ES-I3 (cell line): ENCODE results near the gene RSRC1.

ENCODE experiments used
- H3K36me3 ChIP-seq: 2 replicates; pipeline ENCODE4 v1.6.1; 2013; ENCODE audit warnings: mild to moderate bottlenecking, low read length, control low read depth, moderate library complexity; ENCODE audit not compliant: insufficient read depth
- H3K4me1 ChIP-seq: 2 replicates; pipeline ENCODE4 v1.6.1; 2013; ENCODE audit warnings: mild to moderate bottlenecking, control low read depth, low read length; ENCODE audit not compliant: insufficient read depth
- H3K9ac ChIP-seq: 2 replicates; pipeline ENCODE4 v1.6.1; 2013; ENCODE audit warnings: low read depth, mild to moderate bottlenecking, low read length, moderate library complexity
- H3K9me3 ChIP-seq: 2 replicates; pipeline ENCODE4 v1.6.1; 2013; ENCODE audit warnings: mild to moderate bottlenecking, low read length, moderate library complexity; ENCODE audit not compliant: control insufficient read depth, insufficient read depth

RSRC1 gene

GRCh38 chr3:158095814-158096704, 13.8 kb upstream of the RSRC1 start:
- H3K9ac ChIP-seq = peak overlapping the region; percentile 46; the same call in 1 of the 2 replicates
- H3K9me3 ChIP-seq = no peaks in the 10 kb centered on the region
- H3K36me3 ChIP-seq = no peaks in the 10 kb centered on the region
- H3K4me1 ChIP-seq = no peaks in the 10 kb centered on the region; the same call in 1 of the 2 replicates

- no peaks in the 10 kb centered on the region; the same call in 1 of the 2 replicates for H3K4me1 ChIP-seq
- H3K36me3 ChIP-seq = no peaks in the 10 kb centered on the region
- peak overlapping the region; percentile 73; the same call in 1 of the 2 replicates for H3K9ac ChIP-seq
- H3K9me3 ChIP-seq = no peaks in the 10 kb centered on the region
Measured at GRCh38 chr3:158097081-158097592, 12.8 kb upstream of the RSRC1 start.

GRCh38 chr3:158097593-158098308, 12.1 kb upstream of the RSRC1 start:
- no peaks in the 10 kb centered on the region for H3K9me3 ChIP-seq
- peak overlapping the region; percentile 73 for H3K9ac ChIP-seq
- no peaks in the 10 kb centered on the region for H3K36me3 ChIP-seq
- no peaks in the 10 kb centered on the region; the same call in 1 of the 2 replicates for H3K4me1 ChIP-seq

GRCh38 chr3:158098309-158098639, 11.6 kb upstream of the RSRC1 start:
- no peak overlapping the region for H3K9ac ChIP-seq
- H3K36me3 ChIP-seq = no peaks in the 10 kb centered on the region
- H3K4me1 ChIP-seq = no peaks in the 10 kb centered on the region; the same call in 1 of the 2 replicates
- no peaks in the 10 kb centered on the region for H3K9me3 ChIP-seq

- Histone ChIP-seq H3K9ac (no peak overlapping the region), H3K36me3 (no peaks in the 10 kb centered on the region), H3K9me3 (no peaks in the 10 kb centered on the region), H3K4me1 (peaks cover 2% of the 10 kb centered on the region)
Measured at GRCh38 chr3:158098834-158099424, 11.0 kb upstream of the RSRC1 start.

GRCh38 chr3:158100681-158101080, 9.2 kb upstream of the RSRC1 start:
- Histone ChIP-seq H3K4me1 (peaks cover 2% of the 10 kb centered on the region), H3K9me3 (no peaks in the 10 kb centered on the region), H3K9ac (no peak overlapping the region), H3K36me3 (no peaks in the 10 kb centered on the region)

GRCh38 chr3:158101335-158102241, 8.3 kb upstream of the RSRC1 start:
- H3K9ac ChIP-seq = no peak overlapping the region
- no peaks in the 10 kb centered on the region for H3K9me3 ChIP-seq
- H3K4me1 ChIP-seq = peaks cover 2% of the 10 kb centered on the region
- no peaks in the 10 kb centered on the region for H3K36me3 ChIP-seq

- peaks cover 2% of the 10 kb centered on the region for H3K4me1 ChIP-seq
- H3K9me3 ChIP-seq = no peaks in the 10 kb centered on the region
- H3K36me3 ChIP-seq = no peaks in the 10 kb centered on the region
- H3K9ac ChIP-seq = peak overlapping the region; percentile 52; the same call in 1 of the 2 replicates
Measured at GRCh38 chr3:158102242-158103080, 7.4 kb upstream of the RSRC1 start.

GRCh38 chr3:158103081-158103886, 6.6 kb upstream of the RSRC1 start:
- Histone ChIP-seq H3K9me3 (no peaks in the 10 kb centered on the region), H3K36me3 (no peaks in the 10 kb centered on the region), H3K4me1 (peaks cover 2% of the 10 kb centered on the region), H3K9ac (peak overlapping the region; percentile 52; the same call in 1 of the 2 replicates)

- Histone ChIP-seq H3K4me1 (peaks cover 2% of the 10 kb centered on the region), H3K36me3 (no peaks in the 10 kb centered on the region), H3K9ac (peak overlapping the region; percentile 52; the same call in 1 of the 2 replicates), H3K9me3 (no peaks in the 10 kb centered on the region)
Measured at GRCh38 chr3:158103887-158104327, 6.0 kb upstream of the RSRC1 start.

- H3K9ac ChIP-seq = no peak overlapping the region
- peaks cover 2% of the 10 kb centered on the region for H3K4me1 ChIP-seq
- no peaks in the 10 kb centered on the region for H3K36me3 ChIP-seq
- H3K9me3 ChIP-seq = no peaks in the 10 kb centered on the region
Measured at GRCh38 chr3:158104431-158104921, 5.4 kb upstream of the RSRC1 start.

- peak overlapping the region; percentile 54 for H3K9ac ChIP-seq
- no peaks in the 10 kb centered on the region for H3K36me3 ChIP-seq
- H3K4me1 ChIP-seq = peaks cover 2% of the 10 kb centered on the region; the same call in 1 of the 2 replicates
- H3K9me3 ChIP-seq = no peaks in the 10 kb centered on the region
Measured at GRCh38 chr3:158105119-158105709, 4.7 kb upstream of the RSRC1 start.
